Measurements from ENCODE around the gene MBD5. TPM values are rescaled to one million over a fixed set of nuclear protein-coding genes. Genes with fewer than 3 reads are reported as not detected.

MBD5 gene
- total and polyA plus RNA-seq, 9 donors, result 12.2 to 23.6 (median 19.6) TPM

GRCh38 chr2:148046802-148047201 is 25.9 kb downstream of the MBD5 start:
- H3K27me3 ChIP-seq (ENCODE audit: control insufficient read depth, insufficient read depth, low read length), result no peaks in the 10 kb centered on the region
- WGBS (ENCODE audit: insufficient coverage), result 100% methylated on average over 1 of the region's 1 CpG
- no peaks in the 10 kb centered on the region for H3K36me3 ChIP-seq (ENCODE audit: control insufficient read depth, insufficient read depth, low read length)
- no peaks in the 10 kb centered on the region for H3K9me3 ChIP-seq (replicated peaks; ENCODE audit: control insufficient read depth, low read depth, low read length)
- no peak overlapping the region for H3K4me3 ChIP-seq (ENCODE audit: low read length)
- no peak overlapping the region for H3K27ac ChIP-seq (ENCODE audit: low read length)
- no peaks in the 10 kb centered on the region for H3K4me1 ChIP-seq (ENCODE audit: control insufficient read depth, insufficient read depth, low read length)
- DNase-seq, result no peak

GRCh38 chr2:148048475-148049221 is 27.8 kb downstream of the MBD5 start:
- no peak overlapping the region for H3K4me3 ChIP-seq (ENCODE audit: low read length)
- DNase-seq, result no peak
- no peaks in the 10 kb centered on the region for H3K36me3 ChIP-seq (ENCODE audit: control insufficient read depth, insufficient read depth, low read length)
- no peaks in the 10 kb centered on the region for H3K27me3 ChIP-seq (ENCODE audit: control insufficient read depth, insufficient read depth, low read length)
- H3K4me1 ChIP-seq (ENCODE audit: control insufficient read depth, insufficient read depth, low read length), result no peaks in the 10 kb centered on the region
- no peak overlapping the region for H3K27ac ChIP-seq (ENCODE audit: low read length)
- no peaks in the 10 kb centered on the region for H3K9me3 ChIP-seq (replicated peaks; ENCODE audit: control insufficient read depth, low read depth, low read length)
- 80% methylated on average over 1 of the region's 1 CpG for WGBS (ENCODE audit: insufficient coverage)

- Histone ChIP-seq H3K27me3 (ENCODE audit: control insufficient read depth, insufficient read depth, low read length) (no peaks in the 10 kb centered on the region), H3K9me3 (replicated peaks; ENCODE audit: control insufficient read depth, low read depth, low read length) (no peaks in the 10 kb centered on the region), H3K36me3 (ENCODE audit: control insufficient read depth, insufficient read depth, low read length) (peaks cover 3% of the 10 kb centered on the region), H3K27ac (ENCODE audit: low read length) (no peak overlapping the region), H3K4me1 (ENCODE audit: control insufficient read depth, insufficient read depth, low read length) (no peaks in the 10 kb centered on the region), H3K4me3 (ENCODE audit: low read length) (no peak overlapping the region)
- no peak for DNase-seq
Observed at GRCh38 chr2:148049284-148049683, 28.4 kb downstream of the MBD5 start.

- WGBS (ENCODE audit: insufficient coverage), result no CpG with 5 or more reads among the region's 3 CpGs
- Histone ChIP-seq H3K9me3 (replicated peaks; ENCODE audit: control insufficient read depth, low read depth, low read length) (no peaks in the 10 kb centered on the region), H3K4me1 (ENCODE audit: control insufficient read depth, insufficient read depth, low read length) (no peaks in the 10 kb centered on the region), H3K27me3 (ENCODE audit: control insufficient read depth, insufficient read depth, low read length) (no peaks in the 10 kb centered on the region), H3K36me3 (ENCODE audit: control insufficient read depth, insufficient read depth, low read length) (peaks cover 3% of the 10 kb centered on the region), H3K4me3 (ENCODE audit: low read length) (no peak overlapping the region), H3K27ac (ENCODE audit: low read length) (no peak overlapping the region)
- DNase-seq, result no peak
Observed at GRCh38 chr2:148052687-148053086, 31.8 kb downstream of the MBD5 start.

GRCh38 chr2:148058641-148059040 is 37.8 kb downstream of the MBD5 start:
- Histone ChIP-seq H3K27ac (ENCODE audit: low read length) (no peak overlapping the region), H3K4me3 (ENCODE audit: low read length) (no peak overlapping the region), H3K36me3 (ENCODE audit: control insufficient read depth, insufficient read depth, low read length) (peaks cover 3% of the 10 kb centered on the region), H3K27me3 (ENCODE audit: control insufficient read depth, insufficient read depth, low read length) (no peaks in the 10 kb centered on the region), H3K9me3 (replicated peaks; ENCODE audit: control insufficient read depth, low read depth, low read length) (no peaks in the 10 kb centered on the region), H3K4me1 (ENCODE audit: control insufficient read depth, insufficient read depth, low read length) (no peaks in the 10 kb centered on the region)
- no CpG with 5 or more reads among the region's 1 CpG for WGBS (ENCODE audit: insufficient coverage)
- no peak for DNase-seq

GRCh38 chr2:148063633-148064032 is 42.7 kb downstream of the MBD5 start:
- H3K9me3 ChIP-seq (replicated peaks; ENCODE audit: control insufficient read depth, low read depth, low read length), result no peaks in the 10 kb centered on the region
- no peaks in the 10 kb centered on the region for H3K27me3 ChIP-seq (ENCODE audit: control insufficient read depth, insufficient read depth, low read length)
- H3K27ac ChIP-seq (ENCODE audit: low read length), result no peak overlapping the region
- H3K36me3 ChIP-seq (ENCODE audit: control insufficient read depth, insufficient read depth, low read length), result no peaks in the 10 kb centered on the region
- no peak overlapping the region for H3K4me3 ChIP-seq (ENCODE audit: low read length)
- no peaks in the 10 kb centered on the region for H3K4me1 ChIP-seq (ENCODE audit: control insufficient read depth, insufficient read depth, low read length)
- no peak for DNase-seq
- WGBS (ENCODE audit: insufficient coverage), result no CpG with 5 or more reads among the region's 2 CpGs

GRCh38 chr2:148065936-148066335 is 45.0 kb downstream of the MBD5 start:
- 100% methylated on average over 1 of the region's 6 CpGs for WGBS (ENCODE audit: insufficient coverage)

GRCh38 chr2:148067801-148068200 is 46.9 kb downstream of the MBD5 start:
- no CpG with 5 or more reads among the region's 1 CpG for WGBS (ENCODE audit: insufficient coverage)
- Histone ChIP-seq H3K4me3 (ENCODE audit: low read length) (no peak overlapping the region), H3K27me3 (ENCODE audit: control insufficient read depth, insufficient read depth, low read length) (no peaks in the 10 kb centered on the region), H3K4me1 (ENCODE audit: control insufficient read depth, insufficient read depth, low read length) (no peaks in the 10 kb centered on the region), H3K27ac (ENCODE audit: low read length) (no peak overlapping the region), H3K9me3 (replicated peaks; ENCODE audit: control insufficient read depth, low read depth, low read length) (no peaks in the 10 kb centered on the region), H3K36me3 (ENCODE audit: control insufficient read depth, insufficient read depth, low read length) (no peaks in the 10 kb centered on the region)
- peak; percentile 2 for DNase-seq

More at GRCh38 chr2:148065936-148066335, 45.0 kb downstream of the MBD5 start:
- Histone ChIP-seq H3K4me3 (ENCODE audit: low read length) (no peak overlapping the region), H3K27ac (ENCODE audit: low read length) (no peak overlapping the region), H3K27me3 (ENCODE audit: control insufficient read depth, insufficient read depth, low read length) (no peaks in the 10 kb centered on the region), H3K36me3 (ENCODE audit: control insufficient read depth, insufficient read depth, low read length) (no peaks in the 10 kb centered on the region), H3K9me3 (replicated peaks; ENCODE audit: control insufficient read depth, low read depth, low read length) (no peaks in the 10 kb centered on the region), H3K4me1 (ENCODE audit: control insufficient read depth, insufficient read depth, low read length) (no peaks in the 10 kb centered on the region)
- no peak for DNase-seq

- no CpG with 5 or more reads among the region's 4 CpGs for WGBS (ENCODE audit: insufficient coverage)
- H3K4me3 ChIP-seq (ENCODE audit: low read length), result no peak overlapping the region
- H3K27me3 ChIP-seq (ENCODE audit: control insufficient read depth, insufficient read depth, low read length), result no peaks in the 10 kb centered on the region
- DNase-seq, result no peak
- no peaks in the 10 kb centered on the region for H3K36me3 ChIP-seq (ENCODE audit: control insufficient read depth, insufficient read depth, low read length)
- no peaks in the 10 kb centered on the region for H3K4me1 ChIP-seq (ENCODE audit: control insufficient read depth, insufficient read depth, low read length)
- no peak overlapping the region for H3K27ac ChIP-seq (ENCODE audit: low read length)
- no peaks in the 10 kb centered on the region for H3K9me3 ChIP-seq (replicated peaks; ENCODE audit: control insufficient read depth, low read depth, low read length)
Observed at GRCh38 chr2:148071351-148071750, 50.5 kb downstream of the MBD5 start.

GRCh38 chr2:148096012-148096411 is 75.1 kb downstream of the MBD5 start:
- Histone ChIP-seq H3K27me3 (ENCODE audit: control insufficient read depth, insufficient read depth, low read length) (no peaks in the 10 kb centered on the region), H3K27ac (ENCODE audit: low read length) (no peak overlapping the region), H3K9me3 (replicated peaks; ENCODE audit: control insufficient read depth, low read depth, low read length) (peaks cover 1% of the 10 kb centered on the region), H3K36me3 (ENCODE audit: control insufficient read depth, insufficient read depth, low read length) (no peaks in the 10 kb centered on the region), H3K4me3 (ENCODE audit: low read length) (no peak overlapping the region), H3K4me1 (ENCODE audit: control insufficient read depth, insufficient read depth, low read length) (no peaks in the 10 kb centered on the region)
- no peak for DNase-seq

GRCh38 chr2:148102641-148103040 is 81.8 kb downstream of the MBD5 start:
- Histone ChIP-seq H3K27ac (ENCODE audit: low read length) (no peak overlapping the region), H3K9me3 (replicated peaks; ENCODE audit: control insufficient read depth, low read depth, low read length) (no peaks in the 10 kb centered on the region), H3K36me3 (ENCODE audit: control insufficient read depth, insufficient read depth, low read length) (no peaks in the 10 kb centered on the region), H3K4me3 (ENCODE audit: low read length) (no peak overlapping the region), H3K4me1 (ENCODE audit: control insufficient read depth, insufficient read depth, low read length) (no peaks in the 10 kb centered on the region), H3K27me3 (ENCODE audit: control insufficient read depth, insufficient read depth, low read length) (no peaks in the 10 kb centered on the region)
- no peak for DNase-seq
- no CpG with 5 or more reads among the region's 1 CpG for WGBS (ENCODE audit: insufficient coverage)
